ENCODE results near the gene ATP8B3.

GRCh38 chr19:1755467-1756171, 56.5 kb downstream of the ATP8B3 start:
- TF ChIP-seq SIN3A (IDR thresholded peaks at IDR 0.05; ENCODE audit: borderline replicate concordance, insufficient read depth, low read length) (no peak), POLR2AphosphoS5 (IDR thresholded peaks at IDR 0.05; ENCODE audit: low read depth, low read length) (no peak)
